Lower lobe of right lung (tissue), 2 donors: ENCODE measurements around the gene KCNK2. TPM values are rescaled to one million over a fixed set of nuclear protein-coding genes. Genes with fewer than 3 reads are reported as not detected.

Experiments used
- ATAC-seq, 2 donors: fragments of 200-7000 bp; cut with Tn5 transposase; one replicate each; pipeline ENCODE4 v1.9.1; 2020 to 2022; ENCODE audit warnings: mild to moderate bottlenecking in 2 of 2, moderate library complexity in 2 of 2
- DNase-seq: peaks from one replicate; pipeline ENCODE4 v3.0.0-alpha.2; 2020
- H3K27ac ChIP-seq: fragments of 200-600 bp; one replicate; pipeline ENCODE4 v1.8.0; 2022
- H3K27me3 ChIP-seq: fragments of 200-600 bp; one replicate; pipeline ENCODE4 v1.8.0; 2022; ENCODE audit warnings: low read depth
- H3K36me3 ChIP-seq: fragments of 200-600 bp; one replicate; pipeline ENCODE4 v1.8.0; 2022; ENCODE audit warnings: mild to moderate bottlenecking
- H3K4me1 ChIP-seq: fragments of 200-600 bp; one replicate; pipeline ENCODE4 v1.8.0; 2022
- H3K4me3 ChIP-seq: fragments of 200-600 bp; one replicate; pipeline ENCODE4 v1.8.0; 2022; ENCODE audit warnings: mild to moderate bottlenecking
- H3K9me3 ChIP-seq: fragments of 200-600 bp; one replicate; pipeline ENCODE4 v1.8.0; 2022
- intact Hi-C: fragments of 100-400 bp; cut with DNase I; formaldehyde crosslinking; loops from one replicate; pipeline ENCODE4 v1.11.0; 2022
- total RNA-seq: library from RNA; stranded (reverse); fragmentation: NEBNext Ultra II Directional; extraction: Animal tissue kit (Norgen Biotek cat#: 25700); gene quantifications from one replicate; pipeline ENCODE4 v1.2.1, GENCODE V29; 2021
- TF ChIP-seq, protein P1 (sequence below): fragments of 200-600 bp; IDR thresholded peaks from one replicate; pipeline ENCODE4 v1.8.0; 2022; ENCODE audit warnings: antibody characterized with exemption, mild to moderate bottlenecking
- donor health status: DM: no; HTN: yes; CAD: no; lungs with severe emphysema.

The KCNK2 gene
- total RNA-seq, 1 donor from 2014 or later = not detected

DNA sequence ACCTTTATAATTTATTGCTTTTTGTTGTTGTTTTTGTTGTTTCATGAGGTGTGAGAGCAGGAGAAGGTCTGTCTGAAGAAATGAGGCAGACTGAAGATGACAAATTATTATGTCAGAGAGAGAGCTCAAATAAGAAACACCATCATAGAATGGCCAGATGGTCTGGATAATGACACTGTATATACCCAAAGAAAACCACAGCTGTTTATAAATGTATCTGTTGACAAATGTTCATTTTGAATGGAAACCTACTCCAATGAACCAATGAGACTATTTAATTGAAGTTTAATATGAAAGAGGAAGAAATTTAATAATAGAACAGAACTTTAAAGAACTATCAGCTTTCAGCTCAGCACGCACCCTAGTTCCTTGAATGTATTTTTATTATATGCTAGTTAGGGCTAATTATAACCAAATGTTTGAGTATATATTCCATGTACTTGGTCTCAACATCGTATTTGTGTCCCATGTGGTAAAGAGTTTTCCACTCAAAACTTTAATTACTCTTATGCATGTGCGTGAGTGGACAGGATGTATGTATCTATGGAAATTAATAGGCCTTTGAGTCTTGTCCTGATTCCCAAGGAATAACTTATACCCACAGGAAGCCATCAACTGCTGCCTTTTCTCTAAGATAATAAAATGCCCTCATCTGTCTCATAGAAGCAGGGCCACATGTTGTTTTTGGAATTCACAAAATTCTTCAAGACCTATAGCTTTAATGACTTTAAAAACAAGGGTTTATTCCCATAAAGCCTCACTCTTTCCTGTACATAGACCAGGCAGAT is 202.7 kb downstream of the KCNK2 start:
- H3K4me1 ChIP-seq = no peaks in the 10 kb centered on the region
- TF ChIP-seq, protein P1, sequence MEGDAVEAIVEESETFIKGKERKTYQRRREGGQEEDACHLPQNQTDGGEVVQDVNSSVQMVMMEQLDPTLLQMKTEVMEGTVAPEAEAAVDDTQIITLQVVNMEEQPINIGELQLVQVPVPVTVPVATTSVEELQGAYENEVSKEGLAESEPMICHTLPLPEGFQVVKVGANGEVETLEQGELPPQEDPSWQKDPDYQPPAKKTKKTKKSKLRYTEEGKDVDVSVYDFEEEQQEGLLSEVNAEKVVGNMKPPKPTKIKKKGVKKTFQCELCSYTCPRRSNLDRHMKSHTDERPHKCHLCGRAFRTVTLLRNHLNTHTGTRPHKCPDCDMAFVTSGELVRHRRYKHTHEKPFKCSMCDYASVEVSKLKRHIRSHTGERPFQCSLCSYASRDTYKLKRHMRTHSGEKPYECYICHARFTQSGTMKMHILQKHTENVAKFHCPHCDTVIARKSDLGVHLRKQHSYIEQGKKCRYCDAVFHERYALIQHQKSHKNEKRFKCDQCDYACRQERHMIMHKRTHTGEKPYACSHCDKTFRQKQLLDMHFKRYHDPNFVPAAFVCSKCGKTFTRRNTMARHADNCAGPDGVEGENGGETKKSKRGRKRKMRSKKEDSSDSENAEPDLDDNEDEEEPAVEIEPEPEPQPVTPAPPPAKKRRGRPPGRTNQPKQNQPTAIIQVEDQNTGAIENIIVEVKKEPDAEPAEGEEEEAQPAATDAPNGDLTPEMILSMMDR = no peak
- H3K27me3 ChIP-seq = no peaks in the 10 kb centered on the region
- H3K4me3 ChIP-seq = no peak overlapping the region
- no peaks in the 10 kb centered on the region for H3K36me3 ChIP-seq
- ATAC-seq = no peak
- intact Hi-C loops = no loop called here
- no peak overlapping the region for H3K27ac ChIP-seq
- no peak for DNase-seq
- H3K9me3 ChIP-seq = no peaks in the 10 kb centered on the region
